Cerebellar cortex (tissue), 1 donor: ENCODE data around the gene SUMO2.

Experiments used
- DNase-seq: peaks from one replicate; pipeline ENCODE4 v3.0.0-alpha.2; 2015; ENCODE audit warnings: low spot score

SUMO2 gene

GRCh38 chr17:75124041-75124818 is 58.5 kb downstream of the SUMO2 start:
- DNase-seq = no peak

GRCh38 chr17:75118307-75118706 is 64.5 kb downstream of the SUMO2 start:
- DNase-seq = no peak

- DNase-seq = no peak
Measured at GRCh38 chr17:75116737-75117136, 66.0 kb downstream of the SUMO2 start.
